ENCODE data around the gene LAMB2. TPM values are rescaled to one million over a fixed set of nuclear protein-coding genes. Genes with fewer than 3 reads are reported as not detected.
A peak's percentile ranks its signal among the peaks of the same experiment; 100 is the strongest.

LAMB2 gene
- total RNA-seq, 1 experiment from 2014 or later: 316 TPM

DNA sequence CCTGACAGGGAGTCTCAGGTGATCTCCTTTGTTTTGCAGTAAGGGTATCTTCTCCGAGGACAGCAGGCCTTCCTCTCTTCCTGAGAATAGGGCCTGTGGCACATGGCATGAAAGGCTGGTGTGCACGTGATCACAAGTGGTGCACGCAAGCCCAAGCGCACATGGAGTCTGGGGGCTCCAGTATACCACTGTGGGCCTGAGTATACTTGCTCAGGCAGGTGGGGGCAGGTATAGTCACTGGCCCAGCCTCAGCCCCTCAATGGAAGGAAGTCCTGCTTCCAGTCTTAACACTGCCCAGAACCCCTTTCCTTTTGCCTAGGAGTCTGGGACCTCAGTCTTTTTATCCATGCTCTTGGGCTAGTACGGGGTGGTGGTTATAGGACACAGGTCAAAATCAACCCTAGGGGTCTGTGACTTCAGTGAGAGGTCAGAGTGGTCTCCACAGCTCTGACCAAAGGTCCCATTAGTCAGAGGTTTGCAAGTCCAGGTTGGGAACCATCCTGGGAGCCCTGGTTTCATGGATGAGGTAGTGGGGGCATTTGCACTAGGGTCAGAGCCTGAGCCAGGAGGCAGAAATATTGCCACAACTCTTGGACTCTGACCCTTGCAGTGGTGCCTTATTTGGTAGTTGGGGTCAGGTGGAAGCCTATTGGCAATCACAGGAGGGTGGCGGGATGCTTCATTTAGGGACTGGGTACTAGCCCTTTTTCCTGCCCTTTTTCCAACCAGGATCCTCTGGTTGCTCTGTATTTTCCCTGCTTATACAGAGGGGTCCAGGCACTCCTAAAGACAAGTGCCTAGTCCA lies 34.1 kb upstream of the LAMB2 start:
- Mint-ChIP-seq H3K4me3 (ENCODE audit: low read depth, unreplicated experiment) (peak overlapping the region; percentile 83), H3K4me1 (ENCODE audit: low read depth, unreplicated experiment) (peaks cover 12% of the 10 kb centered on the region), H3K27me3 (ENCODE audit: unreplicated experiment) (no peaks in the 10 kb centered on the region), H3K36me3 (ENCODE audit: insufficient read depth, unreplicated experiment) (peaks cover 37% of the 10 kb centered on the region), H3K27ac (ENCODE audit: unreplicated experiment) (no peak overlapping the region), H3K9me3 (ENCODE audit: low read depth, unreplicated experiment) (no peaks in the 10 kb centered on the region)
- intact Hi-C loops (cut with micrococcal nuclease; ENCODE audit: unreplicated experiment): no loop called here
- DNase-seq: no peak
- CTCF ChIA-PET: no interaction called here
- no TSS peak for BruUV-seq (replicated peaks)
- no peak for TF ChIP-seq CTCF (IDR thresholded peaks at IDR 0.05; ENCODE audit: unreplicated experiment)

DNA sequence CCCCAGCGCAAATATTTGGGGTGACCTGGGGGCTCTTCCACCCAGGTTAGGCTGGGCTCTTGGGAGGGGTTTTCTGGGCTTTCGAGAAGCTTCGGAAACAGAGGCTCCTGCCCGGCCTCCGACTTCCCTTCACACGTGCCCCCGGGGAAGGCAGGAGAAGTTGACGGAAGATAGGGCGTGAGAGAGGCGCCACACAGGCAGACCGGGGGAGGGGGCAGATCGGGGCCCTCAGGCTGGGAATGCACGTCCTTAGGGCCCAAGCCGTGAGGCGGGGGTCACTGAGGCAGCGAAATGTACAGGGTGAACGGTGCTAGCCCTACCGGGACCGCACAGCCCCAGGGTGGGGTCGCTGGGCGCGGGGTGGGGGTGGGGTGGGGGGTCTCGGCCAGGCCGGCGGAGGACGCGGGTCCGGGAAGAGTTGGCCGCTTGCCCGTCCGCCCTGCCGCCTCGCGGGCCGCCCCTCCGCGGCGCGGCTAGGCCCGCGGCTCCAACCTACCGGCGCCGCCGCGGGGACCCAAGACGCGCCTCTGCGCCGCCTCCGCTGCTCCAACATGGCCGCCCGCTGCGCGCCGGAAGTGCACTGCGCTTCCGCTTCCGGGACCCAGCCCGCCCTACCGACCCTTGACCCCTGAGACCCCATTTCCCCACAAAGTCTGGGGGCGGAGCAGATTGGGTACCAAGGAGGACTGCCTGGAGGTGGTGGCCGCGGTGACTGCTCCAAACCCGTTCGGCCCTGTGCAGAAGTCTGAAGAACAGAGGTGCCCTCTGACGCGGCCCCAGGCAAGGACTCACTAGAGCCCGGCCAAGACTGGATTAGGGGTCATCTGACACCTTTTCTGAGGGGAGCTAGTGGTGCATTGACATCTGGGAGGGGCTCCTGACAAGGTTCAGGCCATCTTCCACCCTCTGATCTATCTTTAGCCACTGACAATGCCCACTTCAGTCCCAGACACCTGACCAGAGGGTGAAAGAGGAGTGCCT lies 33.2 kb upstream of the LAMB2 start, which contains the start of gene CCDC71:
Gene CCDC71, minus strand, starts transcription at position 561 of the 981 bp plus-strand sequence. CDS start 2,123 bp downstream, outside the sequence.
- no peaks in the 10 kb centered on the region for H3K27me3 Mint-ChIP-seq (ENCODE audit: unreplicated experiment)
- no TSS peak for BruUV-seq (replicated peaks)
- intact Hi-C loops (cut with micrococcal nuclease; ENCODE audit: unreplicated experiment): no loop called here
- DNase-seq: peak; percentile 67
- no peak for TF ChIP-seq CTCF (IDR thresholded peaks at IDR 0.05; ENCODE audit: unreplicated experiment)
- no peaks in the 10 kb centered on the region for H3K9me3 Mint-ChIP-seq (ENCODE audit: low read depth, unreplicated experiment)
- CTCF ChIA-PET: no interaction called here
- peak within 1 kb of the TSS; percentile 85 for H3K27ac Mint-ChIP-seq (ENCODE audit: unreplicated experiment)
- peaks cover 12% of the 10 kb centered on the region for H3K4me1 Mint-ChIP-seq (ENCODE audit: low read depth, unreplicated experiment)
- peak within 1 kb of the TSS; percentile 83 for H3K4me3 Mint-ChIP-seq (ENCODE audit: low read depth, unreplicated experiment)
- H3K36me3 Mint-ChIP-seq (ENCODE audit: insufficient read depth, unreplicated experiment): peaks cover 32% of the 10 kb centered on the region

- no peaks in the 10 kb centered on the region for H3K27me3 Mint-ChIP-seq (ENCODE audit: unreplicated experiment)
- CTCF ChIA-PET: no interaction called here
- peaks cover 12% of the 10 kb centered on the region for H3K4me1 Mint-ChIP-seq (ENCODE audit: low read depth, unreplicated experiment)
- H3K27ac Mint-ChIP-seq (ENCODE audit: unreplicated experiment): peak overlapping the region; percentile 85
- intact Hi-C loops (cut with micrococcal nuclease; ENCODE audit: unreplicated experiment): no loop called here
- H3K4me3 Mint-ChIP-seq (ENCODE audit: low read depth, unreplicated experiment): peak overlapping the region; percentile 83
- TF ChIP-seq CTCF (IDR thresholded peaks at IDR 0.05; ENCODE audit: unreplicated experiment): no peak
- DNase-seq: no peak
- H3K36me3 Mint-ChIP-seq (ENCODE audit: insufficient read depth, unreplicated experiment): peaks cover 31% of the 10 kb centered on the region
- BruUV-seq (replicated peaks): TSS peak; percentile 56
- H3K9me3 Mint-ChIP-seq (ENCODE audit: low read depth, unreplicated experiment): no peaks in the 10 kb centered on the region
Measured at GRCh38 chr3:49164983-49165720, 32.3 kb upstream of the LAMB2 start.

- Mint-ChIP-seq H3K27me3 (ENCODE audit: unreplicated experiment) (no peaks in the 10 kb centered on the region), H3K4me1 (ENCODE audit: low read depth, unreplicated experiment) (peaks cover 12% of the 10 kb centered on the region), H3K36me3 (ENCODE audit: insufficient read depth, unreplicated experiment) (peaks cover 31% of the 10 kb centered on the region), H3K4me3 (ENCODE audit: low read depth, unreplicated experiment) (no peak overlapping the region), H3K9me3 (ENCODE audit: low read depth, unreplicated experiment) (no peaks in the 10 kb centered on the region), H3K27ac (ENCODE audit: unreplicated experiment) (no peak overlapping the region)
- no TSS peak for BruUV-seq (replicated peaks)
- DNase-seq: no peak
- intact Hi-C loops (cut with micrococcal nuclease; ENCODE audit: unreplicated experiment): no loop called here
- CTCF ChIA-PET: no interaction called here
- TF ChIP-seq CTCF (IDR thresholded peaks at IDR 0.05; ENCODE audit: unreplicated experiment): no peak
Measured at GRCh38 chr3:49163609-49164008, 30.8 kb upstream of the LAMB2 start.
